Duodenal mucosa (tissue), 2 donors: Measurements from ENCODE around the gene CDK8.

Source experiments
- H3K27ac ChIP-seq: one replicate; pipeline ENCODE4 v1.7.0; 2013; ENCODE audit warnings: low read depth, low read length
- H3K27me3 ChIP-seq, 2 donors: one replicate each; pipeline ENCODE4 v1.7.0; 2013; ENCODE audit warnings: low read length in 2 of 2, control low read depth in 1 of 2; ENCODE audit not compliant: insufficient read depth in 2 of 2, control insufficient read depth in 1 of 2
- H3K36me3 ChIP-seq, 2 donors: one replicate each; pipeline ENCODE4 v1.7.0; 2013; ENCODE audit warnings: low read length in 2 of 2, control low read depth in 1 of 2; ENCODE audit not compliant: insufficient read depth in 2 of 2, control insufficient read depth in 1 of 2
- H3K4me1 ChIP-seq, 2 donors: one replicate each; pipeline ENCODE4 v1.7.0; 2013; ENCODE audit warnings: low read length in 2 of 2, control low read depth in 1 of 2; ENCODE audit not compliant: insufficient read depth in 2 of 2, control insufficient read depth in 1 of 2
- H3K4me3 ChIP-seq, 2 donors: one replicate each; pipeline ENCODE4 v1.7.0; 2013; ENCODE audit warnings: low read length in 2 of 2, low read depth in 1 of 2
- H3K9ac ChIP-seq, 2 donors: one replicate each; pipeline ENCODE4 v1.7.0; 2013; ENCODE audit warnings: low read length in 2 of 2, low read depth in 1 of 2
- H3K9me3 ChIP-seq, 2 donors: one replicate each; pipeline ENCODE4 v1.7.0; 2013; ENCODE audit warnings: low read length in 2 of 2, control low read depth in 1 of 2; ENCODE audit not compliant: control insufficient read depth in 1 of 2

CDK8 gene

GRCh38 chr13:26372747-26373146 is 118.8 kb downstream of the CDK8 start:
- Histone ChIP-seq H3K27ac (no peak overlapping the region), H3K27me3 (no peaks in the 10 kb centered on the region), H3K9ac (no peak overlapping the region), H3K9me3 (no peaks in the 10 kb centered on the region), H3K36me3 (no peaks in the 10 kb centered on the region), H3K4me3 (no peak overlapping the region), H3K4me1 (peaks cover 0 to 3% of the 10 kb centered on the region in 2 donors)

- H3K4me3 ChIP-seq = no peak overlapping the region
- H3K4me1 ChIP-seq = peaks cover 0 to 7% of the 10 kb centered on the region in 2 donors
- H3K27me3 ChIP-seq = no peaks in the 10 kb centered on the region
- H3K36me3 ChIP-seq = no peaks in the 10 kb centered on the region
- H3K9ac ChIP-seq = no peak overlapping the region
- no peaks in the 10 kb centered on the region for H3K9me3 ChIP-seq
- H3K27ac ChIP-seq = no peak overlapping the region
Observed at GRCh38 chr13:26376430-26376829, 122.5 kb downstream of the CDK8 start.

GRCh38 chr13:26377038-26377437 is 123.1 kb downstream of the CDK8 start:
- H3K4me3 ChIP-seq = no peak overlapping the region
- no peaks in the 10 kb centered on the region for H3K36me3 ChIP-seq
- no peak overlapping the region for H3K9ac ChIP-seq
- H3K27me3 ChIP-seq = no peaks in the 10 kb centered on the region
- H3K4me1 ChIP-seq = peaks cover 0 to 13% of the 10 kb centered on the region in 2 donors
- no peaks in the 10 kb centered on the region for H3K9me3 ChIP-seq
- no peak overlapping the region for H3K27ac ChIP-seq

- H3K9me3 ChIP-seq = no peaks in the 10 kb centered on the region
- no peak overlapping the region for H3K27ac ChIP-seq
- no peak overlapping the region for H3K4me3 ChIP-seq
- H3K27me3 ChIP-seq = no peaks in the 10 kb centered on the region
- H3K9ac ChIP-seq = no peak overlapping the region
- peaks cover 0 to 13% of the 10 kb centered on the region in 2 donors for H3K4me1 ChIP-seq
- H3K36me3 ChIP-seq = no peaks in the 10 kb centered on the region
Observed at GRCh38 chr13:26378116-26378515, 124.2 kb downstream of the CDK8 start.

GRCh38 chr13:26379831-26380230 is 125.9 kb downstream of the CDK8 start:
- Histone ChIP-seq H3K36me3 (no peaks in the 10 kb centered on the region), H3K4me3 (no peak overlapping the region)

GRCh38 chr13:26380930-26381329 is 127.0 kb downstream of the CDK8 start:
- Histone ChIP-seq H3K4me3 (no peak overlapping the region), H3K27me3 (no peaks in the 10 kb centered on the region), H3K9me3 (no peaks in the 10 kb centered on the region), H3K36me3 (no peaks in the 10 kb centered on the region), H3K9ac (no peak overlapping the region), H3K27ac (no peak overlapping the region), H3K4me1 (peaks cover 0 to 13% of the 10 kb centered on the region in 2 donors)

More at GRCh38 chr13:26379831-26380230, 125.9 kb downstream of the CDK8 start:
- H3K27me3 ChIP-seq = no peaks in the 10 kb centered on the region
- H3K4me1 ChIP-seq = peaks cover 0 to 13% of the 10 kb centered on the region in 2 donors
- H3K9me3 ChIP-seq = no peaks in the 10 kb centered on the region
- no peak overlapping the region for H3K9ac ChIP-seq
- H3K27ac ChIP-seq = no peak overlapping the region

- H3K36me3 ChIP-seq = peaks cover 0 to 2% of the 10 kb centered on the region in 2 donors
- H3K4me3 ChIP-seq = no peak overlapping the region
- no peaks in the 10 kb centered on the region for H3K27me3 ChIP-seq
- peaks cover 0 to 10% of the 10 kb centered on the region in 2 donors for H3K4me1 ChIP-seq
- no peak overlapping the region for H3K9ac ChIP-seq
- H3K27ac ChIP-seq = no peak overlapping the region
- H3K9me3 ChIP-seq = no peaks in the 10 kb centered on the region
Observed at GRCh38 chr13:26382366-26382765, 128.4 kb downstream of the CDK8 start.

GRCh38 chr13:26382835-26383234 is 128.9 kb downstream of the CDK8 start:
- no peak overlapping the region for H3K27ac ChIP-seq
- peaks cover 0 to 10% of the 10 kb centered on the region in 2 donors for H3K4me1 ChIP-seq
- H3K27me3 ChIP-seq = no peaks in the 10 kb centered on the region
- H3K4me3 ChIP-seq = no peak overlapping the region
- H3K9me3 ChIP-seq = no peaks in the 10 kb centered on the region
- peaks cover 0 to 6% of the 10 kb centered on the region in 2 donors for H3K36me3 ChIP-seq
- H3K9ac ChIP-seq = no peak overlapping the region

- no peaks in the 10 kb centered on the region for H3K9me3 ChIP-seq
Observed at GRCh38 chr13:26384587-26384986, 130.7 kb downstream of the CDK8 start.

GRCh38 chr13:26386026-26386425 is 132.1 kb downstream of the CDK8 start:
- Histone ChIP-seq H3K4me3 (no peak overlapping the region), H3K4me1 (peaks cover 0 to 10% of the 10 kb centered on the region in 2 donors), H3K27ac (no peak overlapping the region), H3K36me3 (peaks cover 0 to 15% of the 10 kb centered on the region in 2 donors), H3K9me3 (no peaks in the 10 kb centered on the region), H3K9ac (no peak overlapping the region), H3K27me3 (no peaks in the 10 kb centered on the region)

More at GRCh38 chr13:26384587-26384986, 130.7 kb downstream of the CDK8 start:
- Histone ChIP-seq H3K4me3 (no peak overlapping the region), H3K4me1 (peaks cover 0 to 10% of the 10 kb centered on the region in 2 donors), H3K9ac (no peak overlapping the region), H3K27ac (no peak overlapping the region), H3K36me3 (peaks cover 0 to 14% of the 10 kb centered on the region in 2 donors), H3K27me3 (no peaks in the 10 kb centered on the region)

GRCh38 chr13:26390203-26390602 is 136.3 kb downstream of the CDK8 start:
- H3K9me3 ChIP-seq = no peaks in the 10 kb centered on the region
- peaks cover 0 to 15% of the 10 kb centered on the region in 2 donors for H3K36me3 ChIP-seq
- no peak overlapping the region for H3K4me3 ChIP-seq
- no peaks in the 10 kb centered on the region for H3K4me1 ChIP-seq
- H3K27ac ChIP-seq = no peak overlapping the region
- H3K9ac ChIP-seq = no peak overlapping the region
- H3K27me3 ChIP-seq = no peaks in the 10 kb centered on the region
